ENCODE data around the gene MFAP2. TPM values are rescaled to one million over a fixed set of nuclear protein-coding genes. Genes with fewer than 3 reads are reported as not detected.
A peak's percentile ranks its signal among the peaks of the same experiment; 100 is the strongest.

The MFAP2 gene
- total RNA-seq, 1 donor from 2014 or later, result 260 TPM

GRCh38 chr1:17018849-17019248, 38.4 kb upstream of the MFAP2 start:
- Mint-ChIP-seq H3K27me3 (ENCODE audit: low read depth) (no peaks in the 10 kb centered on the region), H3K9me3 (ENCODE audit: low read depth) (no peaks in the 10 kb centered on the region), H3K36me3 (ENCODE audit: low read depth) (peaks cover 29% of the 10 kb centered on the region), H3K4me1 (ENCODE audit: low read depth) (peaks cover 25% of the 10 kb centered on the region), H3K27ac (ENCODE audit: unreplicated experiment) (no peak overlapping the region), H3K4me3 (ENCODE audit: unreplicated experiment) (no peak overlapping the region)
- DNase-seq (ENCODE audit: low spot score), result no peak
- TF ChIP-seq CTCF (IDR thresholded peaks at IDR 0.05), result no peak

GRCh38 chr1:17017435-17017834, 37.0 kb upstream of the MFAP2 start:
- DNase-seq (ENCODE audit: low spot score), result no peak
- Mint-ChIP-seq H3K4me1 (ENCODE audit: low read depth) (peaks cover 36% of the 10 kb centered on the region), H3K36me3 (ENCODE audit: low read depth) (peaks cover 20% of the 10 kb centered on the region), H3K27me3 (ENCODE audit: low read depth) (no peaks in the 10 kb centered on the region), H3K27ac (ENCODE audit: unreplicated experiment) (no peak overlapping the region), H3K9me3 (ENCODE audit: low read depth) (no peaks in the 10 kb centered on the region), H3K4me3 (ENCODE audit: unreplicated experiment) (no peak overlapping the region)
- no peak for TF ChIP-seq CTCF (IDR thresholded peaks at IDR 0.05)

- Mint-ChIP-seq H3K4me3 (ENCODE audit: unreplicated experiment) (no peak overlapping the region), H3K9me3 (ENCODE audit: low read depth) (no peaks in the 10 kb centered on the region), H3K27me3 (ENCODE audit: low read depth) (no peaks in the 10 kb centered on the region), H3K27ac (ENCODE audit: unreplicated experiment) (peak overlapping the region; percentile 76), H3K4me1 (ENCODE audit: low read depth) (peaks cover 42% of the 10 kb centered on the region), H3K36me3 (ENCODE audit: low read depth) (peaks cover 15% of the 10 kb centered on the region)
- DNase-seq (ENCODE audit: low spot score), result no peak
- no peak for TF ChIP-seq CTCF (IDR thresholded peaks at IDR 0.05)
Measured at GRCh38 chr1:17016317-17016661, 35.9 kb upstream of the MFAP2 start.

- Mint-ChIP-seq H3K27ac (ENCODE audit: unreplicated experiment) (no peak overlapping the region), H3K36me3 (ENCODE audit: low read depth) (peaks cover 7% of the 10 kb centered on the region), H3K4me1 (ENCODE audit: low read depth) (peaks cover 54% of the 10 kb centered on the region), H3K9me3 (ENCODE audit: low read depth) (no peaks in the 10 kb centered on the region), H3K4me3 (ENCODE audit: unreplicated experiment) (no peak overlapping the region), H3K27me3 (ENCODE audit: low read depth) (no peaks in the 10 kb centered on the region)
- no peak for TF ChIP-seq CTCF (IDR thresholded peaks at IDR 0.05)
- DNase-seq (ENCODE audit: low spot score), result peak; percentile 19
Measured at GRCh38 chr1:17014671-17015567, 34.5 kb upstream of the MFAP2 start.

GRCh38 chr1:17013491-17014320, 33.3 kb upstream of the MFAP2 start:
- H3K4me3 Mint-ChIP-seq (ENCODE audit: unreplicated experiment), result no peak overlapping the region
- H3K27me3 Mint-ChIP-seq (ENCODE audit: low read depth), result no peaks in the 10 kb centered on the region
- peak; percentile 53 for DNase-seq (ENCODE audit: low spot score)
- peak overlapping the region; percentile 81 for H3K27ac Mint-ChIP-seq (ENCODE audit: unreplicated experiment)
- no peak for TF ChIP-seq CTCF (IDR thresholded peaks at IDR 0.05)
- peaks cover 1% of the 10 kb centered on the region for H3K36me3 Mint-ChIP-seq (ENCODE audit: low read depth)
- H3K9me3 Mint-ChIP-seq (ENCODE audit: low read depth), result no peaks in the 10 kb centered on the region
- H3K4me1 Mint-ChIP-seq (ENCODE audit: low read depth), result peaks cover 62% of the 10 kb centered on the region

Measured in chondrocyte (in vitro differentiated cells).